CD4-positive, CD25-positive, alpha-beta regulatory T cell (primary cell): ENCODE data around the gene PNRC1. TPM values are rescaled to one million over a fixed set of nuclear protein-coding genes. Genes with fewer than 3 reads are reported as not detected.
"Not testable (repeated sequence)": the region's sequence is repeated elsewhere in the genome, so short reads cannot be mapped to it uniquely, and the experiment has no call there.

Experiments used
- ATAC-seq, 2 donors: fragments of 150-1000 bp; cut with Tn5 transposase; one replicate each; pipeline ENCODE4 v1.10.0; 2021; ENCODE audit warnings: low read depth in 2 of 2, moderate number of reproducible peaks in 2 of 2, moderate library complexity in 1 of 2
- DNase-seq, 3 donors: peaks; one replicate each; pipeline versions ENCODE4 v3.0.0 to v3.0.0-alpha.2; 2012 to 2022; ENCODE audit warnings: mixed read lengths in 1 of 3
- H3K27ac ChIP-seq: one replicate; pipeline ENCODE4 v1.7.0; 2013; ENCODE audit warnings: mild to moderate bottlenecking, low read length; ENCODE audit not compliant: insufficient read depth, poor library complexity, severe bottlenecking
- H3K27me3 ChIP-seq: one replicate; pipeline ENCODE4 v1.7.0; 2013; ENCODE audit warnings: low read length; ENCODE audit not compliant: control insufficient read depth, insufficient read depth
- H3K36me3 ChIP-seq: one replicate; pipeline ENCODE4 v1.7.0; 2013; ENCODE audit warnings: mild to moderate bottlenecking, low read length, moderate library complexity; ENCODE audit not compliant: control insufficient read depth, insufficient read depth
- H3K4me1 ChIP-seq: 2 replicates; pipeline ENCODE4 v1.7.0; 2013; ENCODE audit warnings: mild to moderate bottlenecking, low read length; ENCODE audit not compliant: insufficient read depth, control insufficient read depth, poor library complexity, severe bottlenecking
- H3K4me3 ChIP-seq: one replicate; pipeline ENCODE4 v1.7.0; 2013; ENCODE audit warnings: low read depth, mild to moderate bottlenecking, low read length, moderate library complexity
- H3K9me3 ChIP-seq, 2 experiments: 1 replicate in 1 of 2; 2 replicates in 1 of 2; pipeline ENCODE4 v1.7.0; 2013; ENCODE audit warnings: low read length in 2 of 2, mild to moderate bottlenecking in 1 of 2, moderate library complexity in 1 of 2; ENCODE audit not compliant: control insufficient read depth in 2 of 2
- H3K27ac Mint-ChIP-seq, 3 donors: one replicate each; pipeline ENCODE4 v1.8.0; 2020 to 2022; ENCODE audit warnings: mild to moderate bottlenecking in 3 of 3, mixed read lengths in 3 of 3, moderate library complexity in 2 of 3
- H3K27me3 Mint-ChIP-seq: one replicate; pipeline ENCODE4 v1.8.0; 2022; ENCODE audit warnings: mild to moderate bottlenecking, mixed read lengths
- H3K36me3 Mint-ChIP-seq: one replicate; pipeline ENCODE4 v1.8.0; 2020; ENCODE audit warnings: mixed read lengths
- H3K4me1 Mint-ChIP-seq, 4 donors: one replicate each; pipeline ENCODE4 v1.8.0; 2020 to 2022; ENCODE audit warnings: mixed read lengths in 4 of 4, mild to moderate bottlenecking in 1 of 4
- H3K4me3 Mint-ChIP-seq, 4 donors: one replicate each; pipeline ENCODE4 v1.8.0; 2020 to 2022; ENCODE audit warnings: mild to moderate bottlenecking in 4 of 4, mixed read lengths in 4 of 4, moderate library complexity in 3 of 4
- H3K9me3 Mint-ChIP-seq, 7 donors: one replicate each; pipeline ENCODE4 v1.8.0; 2020 to 2022; ENCODE audit warnings: mixed read lengths in 7 of 7, mild to moderate bottlenecking in 3 of 7, moderate library complexity in 2 of 7
- polyA plus RNA-seq, 4 donors: library from polyadenylated mRNA; unstranded; fragments of 300-500 nt; fragmentation: Illumina TruSeq; gene quantifications; one replicate each; pipeline ENCODE4 v1.2.3, GENCODE V29; 2021
- total RNA-seq: library from RNA; stranded (reverse); gene quantifications from one replicate; pipeline ENCODE4 v1.2.3, GENCODE V29; 2022

The PNRC1 gene
- total and polyA plus RNA-seq, 5 donors from 2014 or later = 357 to 734 (median 483) TPM

DNA sequence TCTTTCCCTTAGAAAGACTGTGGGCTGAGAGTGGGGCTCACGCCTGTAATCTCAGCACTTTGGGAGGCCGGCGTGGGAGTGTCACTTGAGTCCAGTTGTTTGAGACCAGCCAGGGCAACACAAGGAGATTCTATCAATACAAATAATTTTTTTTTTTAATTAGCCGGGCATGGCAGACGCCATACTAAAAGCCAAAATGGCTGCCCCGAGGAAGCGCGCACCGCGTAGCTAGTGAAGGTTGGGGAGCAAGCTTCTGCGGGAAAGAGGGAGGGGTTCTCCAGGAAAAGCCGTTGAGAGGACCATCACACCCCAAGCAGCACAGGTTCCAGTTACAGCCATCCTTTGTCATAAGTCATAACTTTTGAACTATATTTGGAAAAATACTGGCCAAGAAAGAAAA lies 21.3 kb upstream of the PNRC1 start:
- no peaks in the 10 kb centered on the region for H3K27me3 ChIP-seq
- H3K4me3 Mint-ChIP-seq = no peak overlapping the region
- H3K4me3 ChIP-seq = no peak overlapping the region
- H3K27ac Mint-ChIP-seq = no peak overlapping the region
- H3K4me1 ChIP-seq = no peaks in the 10 kb centered on the region
- H3K27ac ChIP-seq = no peak overlapping the region
- no peaks in the 10 kb centered on the region for H3K9me3 Mint-ChIP-seq
- H3K36me3 Mint-ChIP-seq = no peaks in the 10 kb centered on the region
- H3K4me1 Mint-ChIP-seq = no peaks in the 10 kb centered on the region
- ATAC-seq (no peak), DNase-seq (no peak)
- H3K9me3 ChIP-seq = no peaks in the 10 kb centered on the region
- no peaks in the 10 kb centered on the region for H3K36me3 ChIP-seq
- H3K27me3 Mint-ChIP-seq = peaks cover 12% of the 10 kb centered on the region

DNA sequence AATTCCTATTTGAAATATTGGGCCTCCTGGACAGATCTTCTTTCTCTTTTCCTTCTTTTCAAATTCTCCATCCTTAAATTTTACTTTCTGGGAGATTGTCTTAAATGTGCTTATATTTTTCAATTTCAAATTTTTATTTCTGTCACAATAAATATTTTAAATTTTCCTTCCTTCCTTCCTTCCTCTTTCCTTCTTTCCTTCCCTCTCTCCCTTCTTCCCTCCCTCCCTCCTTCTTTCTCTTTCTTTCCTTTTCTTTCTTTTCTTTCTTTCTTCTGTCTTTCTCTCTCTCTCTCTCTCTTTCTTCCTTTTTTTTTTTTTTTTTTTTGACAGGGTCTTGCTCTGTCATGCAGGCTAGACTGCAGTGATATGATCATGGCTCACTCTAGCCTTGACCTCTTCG lies 16.7 kb upstream of the PNRC1 start:
- H3K27me3 Mint-ChIP-seq = peaks cover 24% of the 10 kb centered on the region
- no peaks in the 10 kb centered on the region for H3K4me1 Mint-ChIP-seq
- no peaks in the 10 kb centered on the region for H3K36me3 Mint-ChIP-seq
- H3K27ac Mint-ChIP-seq = no peak overlapping the region
- Histone ChIP-seq H3K4me3 (no peak overlapping the region), H3K4me1 (no peaks in the 10 kb centered on the region), H3K27me3 (peaks cover 4% of the 10 kb centered on the region), H3K27ac (no peak overlapping the region), H3K36me3 (no peaks in the 10 kb centered on the region), H3K9me3 (no peaks in the 10 kb centered on the region)
- no peak for DNase-seq
- no peak for ATAC-seq
- H3K9me3 Mint-ChIP-seq = no peaks in the 10 kb centered on the region
- no peak overlapping the region for H3K4me3 Mint-ChIP-seq

DNA sequence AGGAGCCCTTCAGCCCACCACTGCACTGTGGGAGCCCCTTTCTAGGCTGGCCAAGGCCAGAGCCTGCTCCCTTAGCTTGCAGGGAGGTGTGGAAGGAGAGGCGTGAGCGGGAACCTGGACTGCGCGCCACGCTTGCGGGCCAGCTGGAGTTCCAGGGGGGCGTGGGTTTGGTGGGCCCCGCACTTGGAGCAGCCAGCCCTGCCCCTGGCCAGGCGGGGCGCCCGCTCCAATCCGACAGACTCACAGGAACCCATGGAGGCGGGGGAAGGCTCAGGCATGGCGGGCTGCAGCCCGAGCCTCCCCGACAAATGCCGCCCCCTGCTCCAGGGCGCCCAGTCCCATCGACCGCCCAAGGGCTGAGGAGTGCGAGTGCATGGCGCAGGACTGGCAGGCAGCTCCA lies 15.6 kb upstream of the PNRC1 start:
- not testable (repeated sequence) for DNase-seq, H3K4me3 Mint-ChIP-seq, H3K4me1 ChIP-seq, ATAC-seq, H3K9me3 ChIP-seq, H3K27me3 ChIP-seq, H3K9me3 Mint-ChIP-seq, H3K4me3 ChIP-seq, H3K27ac Mint-ChIP-seq, H3K27ac ChIP-seq, H3K4me1 Mint-ChIP-seq, H3K36me3 Mint-ChIP-seq, H3K36me3 ChIP-seq
- H3K27me3 Mint-ChIP-seq = peaks cover 26% of the 10 kb centered on the region

DNA sequence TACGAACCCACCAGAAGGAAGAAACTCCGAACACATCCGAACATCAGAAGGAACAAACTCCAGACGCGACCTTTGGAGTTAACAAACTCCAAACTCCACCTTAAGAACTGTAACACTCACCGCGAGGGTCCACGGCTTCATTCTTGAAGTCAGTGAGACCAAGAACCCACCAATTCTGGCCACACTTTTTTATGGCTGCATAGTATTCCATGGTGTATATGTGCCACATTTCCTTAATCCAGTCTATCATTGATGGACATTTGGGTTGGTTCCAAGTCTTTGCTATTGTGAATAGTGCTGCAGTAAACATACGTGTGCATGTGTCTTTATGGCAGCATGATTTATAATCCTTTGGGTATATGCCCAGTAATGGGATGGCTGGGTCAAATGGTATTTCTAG lies 14.4 kb upstream of the PNRC1 start:
- not testable (repeated sequence) for H3K9me3 ChIP-seq, H3K27ac ChIP-seq, DNase-seq, H3K27me3 ChIP-seq, H3K4me3 Mint-ChIP-seq, H3K9me3 Mint-ChIP-seq, H3K36me3 ChIP-seq, H3K27ac Mint-ChIP-seq, H3K36me3 Mint-ChIP-seq, H3K4me3 ChIP-seq, H3K4me1 Mint-ChIP-seq, ATAC-seq, H3K4me1 ChIP-seq
- peaks cover 29% of the 10 kb centered on the region for H3K27me3 Mint-ChIP-seq

DNA sequence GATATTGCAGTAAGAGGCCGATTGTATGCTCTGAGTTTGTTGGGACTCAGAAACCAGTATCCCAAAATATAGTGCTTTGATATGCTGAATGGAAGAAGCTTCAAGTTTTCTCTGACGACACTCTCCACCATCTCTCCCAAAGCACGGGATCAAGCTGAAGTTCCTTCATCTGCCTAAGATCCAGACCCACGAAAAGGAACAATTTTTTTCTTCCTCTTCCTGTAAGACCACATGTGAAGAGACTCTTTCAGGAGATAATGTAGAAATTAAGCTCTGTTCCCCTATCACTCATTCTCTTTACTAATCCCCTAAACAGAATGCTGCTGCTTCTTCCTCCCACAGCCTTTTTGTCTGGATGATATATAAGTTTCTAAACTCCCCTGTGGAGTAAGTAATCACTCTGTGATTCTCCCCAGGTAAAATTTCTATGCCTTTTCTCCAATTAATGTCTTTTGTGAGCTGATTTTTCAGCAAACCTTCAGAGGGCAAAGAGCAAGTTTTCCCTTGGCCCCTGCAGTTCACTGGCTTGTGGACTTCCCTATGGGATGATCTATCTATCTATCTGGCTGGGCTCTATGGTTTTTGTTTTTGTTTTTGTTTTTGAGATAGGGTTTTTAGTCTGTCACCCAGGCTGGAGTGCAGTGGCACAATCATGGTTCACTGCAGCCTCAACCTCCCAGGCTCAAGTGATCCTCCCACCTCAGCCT lies 13.5 kb upstream of the PNRC1 start:
- ATAC-seq = no peak
- H3K36me3 Mint-ChIP-seq = no peaks in the 10 kb centered on the region

DNA sequence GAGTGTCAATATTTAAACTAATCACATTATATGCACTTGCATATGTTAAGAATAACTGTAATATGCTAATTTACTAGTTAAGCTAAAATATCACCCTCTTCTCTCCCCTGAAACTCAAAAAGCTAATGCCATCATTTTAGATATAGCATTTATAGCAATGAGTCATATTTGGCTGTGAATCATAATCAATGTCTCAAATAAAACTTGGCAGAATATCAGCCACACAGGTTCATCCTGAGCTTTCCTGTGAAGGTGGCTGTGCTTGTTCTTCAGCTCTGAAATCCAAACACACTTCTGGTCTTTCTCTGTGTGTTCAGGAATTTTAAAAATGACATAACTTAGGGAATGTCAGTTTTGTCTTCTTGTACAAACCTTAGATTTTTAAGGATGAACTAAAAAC lies 12.8 kb upstream of the PNRC1 start:
- ATAC-seq = no peak
- H3K27me3 Mint-ChIP-seq = peaks cover 32% of the 10 kb centered on the region

More for the DNA sequence above, 13.5 kb upstream of the PNRC1 start:
- Mint-ChIP-seq H3K27me3 (peaks cover 32% of the 10 kb centered on the region), H3K4me3 (no peak overlapping the region), H3K9me3 (no peaks in the 10 kb centered on the region), H3K27ac (peak overlapping the region in 1 of 3 donors; percentile 69), H3K4me1 (no peaks in the 10 kb centered on the region)
- Histone ChIP-seq H3K4me3 (no peak overlapping the region), H3K4me1 (no peaks in the 10 kb centered on the region), H3K27ac (no peak overlapping the region), H3K9me3 (no peaks in the 10 kb centered on the region), H3K36me3 (no peaks in the 10 kb centered on the region), H3K27me3 (peaks cover 10% of the 10 kb centered on the region)
- DNase-seq = no peak

DNA sequence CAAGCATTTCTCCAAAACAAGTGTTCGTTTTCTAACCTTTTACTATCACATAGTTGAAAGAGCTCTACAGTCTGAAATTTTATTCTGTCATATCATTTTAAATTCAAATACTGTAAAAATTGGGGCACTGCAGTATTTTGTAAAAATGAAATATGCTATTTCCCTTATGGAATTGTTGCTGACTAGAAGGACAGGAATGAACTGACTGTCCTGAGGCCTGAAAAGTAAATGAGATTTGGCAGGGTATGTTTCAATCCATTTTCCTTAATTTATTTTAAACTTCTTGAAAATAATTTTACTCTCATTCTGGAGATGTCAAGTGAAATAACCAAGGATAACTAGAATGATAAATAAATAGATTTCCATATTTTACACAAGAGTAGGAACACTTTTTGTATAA lies 11.9 kb upstream of the PNRC1 start:
- H3K4me1 ChIP-seq = no peaks in the 10 kb centered on the region

More for the DNA sequence above, 12.8 kb upstream of the PNRC1 start:
- Histone ChIP-seq H3K36me3 (no peaks in the 10 kb centered on the region), H3K4me3 (no peak overlapping the region), H3K27ac (no peak overlapping the region), H3K9me3 (no peaks in the 10 kb centered on the region), H3K4me1 (no peaks in the 10 kb centered on the region), H3K27me3 (peaks cover 10% of the 10 kb centered on the region)
- Mint-ChIP-seq H3K27ac (no peak overlapping the region), H3K4me1 (no peaks in the 10 kb centered on the region), H3K36me3 (no peaks in the 10 kb centered on the region), H3K4me3 (no peak overlapping the region), H3K9me3 (no peaks in the 10 kb centered on the region)
- DNase-seq = no peak

DNA sequence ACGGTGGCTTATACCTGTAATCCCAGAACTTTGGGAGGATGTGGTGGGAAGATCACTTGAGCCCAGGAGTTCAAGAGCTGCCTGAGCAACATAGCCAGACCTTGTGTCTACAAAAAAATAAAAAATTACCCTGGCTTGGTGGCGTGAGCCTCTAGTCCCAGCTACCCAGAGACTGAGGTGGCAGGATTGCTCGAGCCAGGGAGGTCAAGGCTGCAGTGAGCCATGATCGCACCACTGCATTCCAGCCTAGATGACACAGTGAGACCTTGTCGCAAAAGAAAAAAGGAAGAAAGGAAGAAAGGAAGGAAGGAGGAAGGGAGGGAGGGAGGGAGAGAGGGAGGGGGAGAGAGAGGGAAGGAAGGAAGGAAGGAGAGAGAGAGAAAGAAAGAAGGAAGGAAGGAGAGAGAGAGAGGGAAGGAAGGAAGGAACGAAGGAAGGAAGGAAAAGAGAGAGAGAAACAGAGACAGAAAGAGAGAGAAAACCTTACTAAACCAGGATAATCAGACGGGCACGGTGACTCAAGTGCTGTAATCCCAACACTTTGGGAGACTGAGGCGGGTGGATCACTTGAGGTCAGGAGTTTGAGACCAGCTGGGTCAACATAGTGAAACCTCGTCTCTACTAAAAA lies 10.9 kb upstream of the PNRC1 start:
- Histone ChIP-seq H3K27ac (no peak overlapping the region), H3K4me1 (no peaks in the 10 kb centered on the region), H3K9me3 (no peaks in the 10 kb centered on the region), H3K4me3 (no peak overlapping the region), H3K27me3 (peaks cover 10% of the 10 kb centered on the region), H3K36me3 (no peaks in the 10 kb centered on the region)
- ATAC-seq = no peak
- DNase-seq = no peak
- no peaks in the 10 kb centered on the region for H3K36me3 Mint-ChIP-seq
- peaks cover 32% of the 10 kb centered on the region for H3K27me3 Mint-ChIP-seq
- H3K27ac Mint-ChIP-seq = no peak overlapping the region
- H3K4me3 Mint-ChIP-seq = peak overlapping the region in 1 of 4 donors; percentile 56
- no peaks in the 10 kb centered on the region for H3K4me1 Mint-ChIP-seq
- no peaks in the 10 kb centered on the region for H3K9me3 Mint-ChIP-seq

More for the DNA sequence above, 11.9 kb upstream of the PNRC1 start:
- H3K27me3 Mint-ChIP-seq = peaks cover 32% of the 10 kb centered on the region
- H3K36me3 Mint-ChIP-seq = no peaks in the 10 kb centered on the region
- no peaks in the 10 kb centered on the region for H3K36me3 ChIP-seq
- H3K4me3 ChIP-seq = no peak overlapping the region
- peaks cover 10% of the 10 kb centered on the region for H3K27me3 ChIP-seq
- H3K27ac Mint-ChIP-seq = no peak overlapping the region
- no peak for ATAC-seq
- H3K4me1 Mint-ChIP-seq = no peaks in the 10 kb centered on the region
- DNase-seq = no peak
- no peak overlapping the region for H3K27ac ChIP-seq
- no peaks in the 10 kb centered on the region for H3K9me3 Mint-ChIP-seq
- H3K9me3 ChIP-seq = no peaks in the 10 kb centered on the region
- H3K4me3 Mint-ChIP-seq = no peak overlapping the region
